HG03521 (cell line): Measurements from ENCODE around the gene ERCC6L2.

Experiments
- ATAC-seq: cut with Tn5 transposase; IDR thresholded peaks from one replicate; pipeline ENCODE4 v1.9.1; 2021; ENCODE audit warnings: mild to moderate bottlenecking, moderate library complexity; ENCODE audit not compliant: unreplicated experiment

The ERCC6L2 gene

DNA sequence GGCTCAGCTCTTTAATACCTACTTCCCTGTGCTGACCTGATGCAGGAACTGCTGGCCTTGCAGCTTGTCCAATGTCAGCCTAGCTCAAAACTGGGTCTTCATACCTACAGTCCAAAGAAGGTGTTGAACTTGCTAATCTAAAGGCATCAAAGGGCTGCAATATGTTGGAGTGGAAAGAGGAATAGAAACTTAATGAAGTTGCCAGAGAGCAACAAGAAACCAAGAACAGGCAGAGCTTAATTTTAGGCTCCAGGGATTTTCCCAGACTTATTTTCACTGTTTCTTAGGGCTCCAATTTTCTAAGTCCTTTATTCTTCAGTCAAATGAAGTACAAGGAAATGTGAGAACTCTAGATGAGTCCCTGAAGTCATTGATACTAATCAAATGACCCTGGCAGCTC, 17.6 kb upstream of the ERCC6L2 start:
- ATAC-seq = no peak

DNA sequence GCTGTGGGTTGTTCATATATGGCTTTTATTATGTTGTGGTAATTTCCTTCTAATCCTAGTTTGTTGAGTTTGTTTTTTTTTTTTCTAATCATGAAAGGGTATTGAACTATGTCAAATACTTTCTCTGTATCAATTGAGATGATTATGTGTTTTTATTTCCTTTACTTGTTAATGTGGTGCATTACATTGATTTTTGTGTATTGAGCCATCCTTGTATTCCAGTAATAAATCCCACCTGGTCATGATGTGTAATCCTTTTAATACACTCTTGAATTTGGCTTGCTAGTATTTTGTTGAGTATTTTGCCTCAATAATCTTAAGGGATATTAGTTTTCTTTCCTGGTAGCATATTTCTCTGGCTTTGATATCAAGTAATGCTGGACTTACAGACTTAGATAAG, 13.1 kb upstream of the ERCC6L2 start:
- no peak for ATAC-seq

- no peak for ATAC-seq
Measured at GRCh38 chr9:95864852-95865580, 10.5 kb upstream of the ERCC6L2 start.

GRCh38 chr9:95870352-95870751, 5.1 kb upstream of the ERCC6L2 start:
- no peak for ATAC-seq

DNA sequence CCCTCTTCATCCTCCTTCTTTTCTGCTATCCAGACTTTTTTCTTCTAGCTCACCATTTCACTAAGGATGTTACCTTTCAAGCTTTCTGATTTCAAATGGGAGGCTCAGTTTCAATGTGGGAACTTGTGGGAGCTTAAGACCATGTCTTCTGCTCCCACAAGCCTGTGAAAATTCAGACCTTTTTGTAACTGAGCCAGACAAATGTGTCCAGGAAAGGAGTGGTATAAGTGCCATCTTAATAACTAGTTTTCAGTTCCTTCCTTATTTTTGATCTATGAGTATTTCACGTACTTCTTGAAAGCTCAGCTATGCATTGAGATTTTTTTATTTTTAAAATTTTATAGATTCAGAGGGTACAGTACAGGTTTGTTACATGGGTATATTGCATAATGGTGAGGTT, 4.6 kb upstream of the ERCC6L2 start:
- ATAC-seq = no peak

DNA sequence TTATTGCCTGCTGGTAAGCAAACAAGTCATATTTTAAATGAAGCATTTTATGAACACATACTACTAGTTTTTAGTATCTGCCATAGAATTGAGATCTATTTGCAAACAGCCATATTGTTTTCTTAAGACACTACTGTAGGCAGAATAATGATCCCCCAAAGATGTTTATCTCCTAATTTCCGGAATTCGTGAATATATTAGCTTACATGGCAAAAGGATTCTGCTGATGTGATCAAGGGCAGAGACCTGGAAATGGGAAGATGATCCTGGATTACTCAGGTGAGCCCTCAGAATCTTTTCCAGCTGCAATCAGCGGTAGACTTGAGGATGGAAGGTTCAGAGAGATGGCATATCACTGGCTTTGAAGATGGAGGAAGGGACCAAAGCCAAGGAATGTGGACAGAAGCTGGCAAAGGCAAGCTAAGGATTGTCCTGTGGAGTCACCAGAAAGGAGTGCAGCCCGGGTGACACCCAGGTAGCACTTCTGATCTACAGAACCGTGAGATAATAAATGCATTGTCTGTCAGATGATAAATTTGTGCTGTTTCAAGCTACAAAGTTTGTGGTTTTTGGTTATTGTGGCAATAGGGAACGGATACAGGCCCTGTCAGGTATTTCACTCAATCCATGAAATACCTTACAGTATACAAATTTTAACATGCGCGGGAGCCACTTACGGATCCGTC, 1.0 kb upstream of the ERCC6L2 start:
- no peak for ATAC-seq

GRCh38 chr9:95874989-95875304, 544 bp upstream of the ERCC6L2 start:
- ATAC-seq = no peak

DNA sequence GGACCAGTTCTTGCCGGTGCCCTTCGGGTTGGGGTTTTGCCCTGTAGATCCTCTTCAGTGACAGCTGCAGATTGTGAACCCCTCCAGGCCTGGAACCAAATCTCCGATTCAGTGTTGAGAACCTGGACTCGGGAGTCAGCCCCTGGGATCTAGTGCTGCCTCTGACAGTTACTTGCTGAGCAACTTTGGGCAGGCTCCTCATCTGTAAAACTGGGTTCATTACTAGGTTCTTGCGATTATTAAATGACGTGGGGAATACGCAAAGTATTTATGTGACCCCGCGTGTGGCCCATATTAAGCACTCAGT, 600 bp downstream of the ERCC6L2 start:
- no peak for ATAC-seq

DNA sequence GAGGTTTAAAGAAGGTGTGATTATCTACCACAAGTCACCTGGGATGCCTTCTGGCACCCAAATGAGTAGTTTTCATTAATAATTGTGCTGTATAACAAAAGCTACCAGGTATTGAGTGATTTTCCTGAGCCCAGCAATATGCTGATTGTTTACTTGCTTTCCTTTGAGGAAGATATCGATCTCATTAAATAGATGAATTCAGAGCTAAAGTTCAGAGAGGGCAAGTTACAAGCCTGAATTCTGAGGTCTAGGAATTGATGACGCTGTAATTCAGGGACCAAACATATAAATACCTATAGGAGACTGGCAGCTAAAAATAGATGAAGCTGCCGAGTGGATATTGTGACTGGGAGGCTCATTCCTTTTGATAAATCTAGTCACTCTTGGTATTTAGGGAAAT, 1.1 kb downstream of the ERCC6L2 start:
- no peak for ATAC-seq

GRCh38 chr9:95877984-95878383, 2.5 kb downstream of the ERCC6L2 start:
- no peak for ATAC-seq

DNA sequence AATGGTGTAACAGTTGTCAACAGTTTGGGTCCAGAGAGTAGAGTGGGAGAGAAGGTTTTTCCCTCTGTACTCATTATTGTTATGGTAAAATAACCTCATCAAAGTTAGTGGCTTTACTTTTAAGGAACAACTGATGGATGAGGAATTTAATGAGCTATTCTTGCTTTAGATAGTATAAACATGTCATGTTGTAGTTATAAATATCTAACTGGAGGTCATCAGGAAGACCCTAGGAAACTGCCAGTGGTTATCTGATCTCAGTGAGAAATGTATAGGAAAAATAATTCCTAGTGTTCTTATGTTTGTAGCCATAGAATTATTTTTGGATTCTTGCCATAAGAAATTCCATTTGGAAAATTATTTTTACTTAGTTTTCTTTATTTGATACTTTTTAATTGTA, 4.1 kb downstream of the ERCC6L2 start:
- no peak for ATAC-seq

DNA sequence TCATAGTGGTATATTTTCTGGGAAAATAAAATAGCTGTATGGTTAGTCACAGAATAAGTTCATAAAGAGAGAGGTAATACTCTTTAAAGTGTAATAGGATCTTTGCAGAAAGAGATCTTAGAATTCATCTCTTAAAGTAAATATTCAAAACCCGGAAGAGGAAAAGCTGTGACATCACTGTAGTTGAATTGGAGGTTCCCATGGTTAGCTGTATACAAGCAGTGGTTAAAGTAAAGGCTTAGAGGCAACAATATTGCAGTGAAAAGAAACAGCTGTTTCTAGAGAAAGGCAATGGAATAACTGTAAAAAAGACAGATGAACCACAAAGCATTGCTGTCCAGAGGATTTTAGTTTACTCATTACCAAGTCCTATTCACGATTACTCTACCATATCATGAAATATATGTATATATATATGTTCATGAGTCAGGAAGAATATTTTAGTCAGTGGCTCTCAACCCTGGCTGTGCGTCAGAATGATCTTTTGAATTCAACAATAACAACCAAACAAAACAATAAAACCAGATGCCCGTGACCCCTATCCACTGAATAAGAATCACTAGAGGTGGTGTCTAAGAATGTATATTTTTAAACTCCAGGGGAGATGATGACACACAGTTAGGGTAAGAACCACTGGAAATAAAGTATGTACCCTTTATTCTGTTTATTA, 4.7 kb downstream of the ERCC6L2 start:
- no peak for ATAC-seq

GRCh38 chr9:95887926-95888497, 12.5 kb downstream of the ERCC6L2 start:
- ATAC-seq = no peak

DNA sequence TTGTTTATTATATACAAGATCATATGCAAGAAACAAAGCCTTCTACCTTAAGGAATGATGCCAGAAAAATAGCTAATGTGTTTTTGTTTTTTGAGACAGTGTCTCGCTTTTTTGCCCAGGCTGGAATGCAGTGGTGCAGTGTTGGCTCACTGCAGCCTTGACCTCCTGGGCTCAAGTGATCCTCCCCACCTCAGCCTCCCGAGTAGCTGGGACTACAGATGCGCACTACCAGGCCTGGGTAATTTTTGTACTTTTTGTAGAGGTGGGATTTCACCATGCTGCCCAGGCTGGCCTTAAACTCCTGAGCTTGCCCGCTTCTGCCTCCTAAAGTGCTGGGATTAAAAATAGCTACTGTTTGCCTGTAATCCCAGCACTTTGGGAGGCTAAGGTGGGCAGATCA, 15.1 kb downstream of the ERCC6L2 start:
- ATAC-seq = no peak

DNA sequence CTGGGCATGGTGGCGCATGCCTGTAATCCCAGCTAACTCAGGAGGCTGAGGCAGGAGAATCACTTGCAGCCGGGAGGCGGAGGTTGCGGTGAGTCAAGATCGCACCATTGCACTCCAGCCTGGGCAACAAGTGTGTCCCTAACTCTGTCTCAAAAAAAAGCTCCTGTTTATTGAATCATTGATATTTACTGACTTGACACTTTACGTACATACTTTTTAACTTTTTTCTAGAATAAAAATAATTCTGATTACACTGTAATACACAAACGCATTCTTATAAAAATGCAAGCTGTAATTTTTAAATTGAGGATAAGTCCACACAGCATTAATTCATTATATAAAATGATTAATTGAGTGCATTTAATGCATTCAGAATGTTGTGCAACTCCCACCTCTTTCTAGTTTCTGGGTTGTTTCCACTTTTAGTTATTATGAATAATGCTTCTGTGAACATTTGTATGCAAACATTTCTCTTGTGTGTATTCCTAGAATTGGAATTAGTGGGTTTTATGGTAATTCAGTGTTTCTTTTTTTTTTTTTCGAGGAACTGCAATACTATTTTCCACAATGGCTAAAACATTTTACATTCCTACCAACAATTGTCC, 15.7 kb downstream of the ERCC6L2 start:
- no peak for ATAC-seq

DNA sequence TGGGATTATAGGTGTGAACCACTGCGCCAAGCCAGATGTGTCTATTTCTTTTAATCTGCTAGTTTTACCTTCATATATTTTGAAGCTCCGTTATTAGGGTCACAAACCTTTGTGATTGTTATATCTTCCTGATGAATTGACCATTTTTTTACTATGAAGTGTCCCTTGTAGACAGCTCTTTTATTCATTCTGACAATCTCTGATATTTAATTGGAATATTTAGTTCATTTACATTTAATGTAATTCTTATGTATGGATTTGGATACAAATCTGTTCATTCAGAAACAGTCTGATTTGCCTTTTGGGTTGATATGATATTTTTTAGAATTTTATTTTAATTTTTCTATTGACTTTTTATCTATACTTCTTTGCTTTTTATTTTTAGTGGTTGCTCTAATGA, 17.2 kb downstream of the ERCC6L2 start:
- no peak for ATAC-seq

GRCh38 chr9:95896580-95896979, 21.1 kb downstream of the ERCC6L2 start:
- no peak for ATAC-seq

DNA sequence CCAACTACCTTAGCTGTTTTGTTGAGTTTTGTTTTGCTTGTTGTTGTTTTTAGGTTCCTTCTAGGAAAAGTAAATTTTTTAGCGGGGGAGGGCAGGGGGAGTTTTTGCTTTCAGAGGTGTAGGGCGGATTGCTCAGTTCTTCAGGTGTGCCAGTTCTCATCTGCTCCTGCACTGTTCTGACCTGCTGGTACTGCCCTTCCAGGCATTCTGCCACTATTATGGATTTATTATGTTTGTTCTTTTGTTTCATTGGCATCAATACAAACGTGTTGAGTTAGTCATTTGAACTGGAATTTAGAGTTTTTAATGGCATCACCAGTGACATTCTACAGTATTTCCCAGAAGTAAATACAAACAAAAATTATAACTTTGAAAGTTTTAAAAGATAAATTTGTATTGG, 26.0 kb downstream of the ERCC6L2 start:
- ATAC-seq = no peak

DNA sequence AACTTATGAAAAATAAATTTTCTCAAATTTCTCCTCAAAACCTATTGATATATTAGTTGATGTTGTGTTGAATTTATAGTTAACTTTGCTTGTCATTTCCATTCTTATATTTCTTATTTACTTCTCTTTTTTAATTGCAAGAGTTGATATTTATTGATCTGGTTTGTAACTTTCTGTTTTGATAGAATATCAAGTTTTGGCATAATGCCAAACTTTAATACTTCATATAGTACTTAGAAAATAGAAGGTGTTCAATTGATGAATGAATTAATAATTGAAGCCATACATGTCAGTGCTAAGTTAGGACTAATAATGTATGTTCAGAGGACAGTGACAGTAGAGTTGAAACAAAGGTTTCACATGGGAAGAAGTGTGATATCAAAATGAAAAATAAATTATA, 27.9 kb downstream of the ERCC6L2 start:
- no peak for ATAC-seq

DNA sequence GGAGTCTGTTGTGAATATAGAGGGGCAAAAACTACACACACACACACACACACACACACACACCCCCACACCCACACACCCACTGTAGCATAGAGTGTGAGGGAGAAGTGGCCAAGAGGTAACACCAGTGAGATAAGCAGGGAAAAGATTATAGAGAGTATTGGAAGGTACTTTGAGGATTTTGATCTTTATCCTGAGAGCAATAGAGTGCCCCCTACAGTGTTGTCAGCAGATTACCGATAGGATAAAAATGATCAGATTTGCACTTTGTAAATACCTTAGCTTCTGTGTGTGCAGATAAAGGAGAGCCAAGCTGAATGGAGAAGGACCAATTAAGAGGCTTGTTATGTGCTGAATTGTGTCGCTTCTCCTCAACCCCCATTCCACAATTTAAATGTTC, 32.3 kb downstream of the ERCC6L2 start:
- no peak for ATAC-seq

GRCh38 chr9:95910023-95910707, 34.7 kb downstream of the ERCC6L2 start:
- no peak for ATAC-seq
